ENCODE data around the gene STMND1. TPM values are rescaled to one million over a fixed set of nuclear protein-coding genes. Genes with fewer than 3 reads are reported as not detected.

STMND1 gene
- total RNA-seq, 3 donors from 2014 or later (not counting 1 experiment from before 2014, with no cell fraction given), result not detected

DNA sequence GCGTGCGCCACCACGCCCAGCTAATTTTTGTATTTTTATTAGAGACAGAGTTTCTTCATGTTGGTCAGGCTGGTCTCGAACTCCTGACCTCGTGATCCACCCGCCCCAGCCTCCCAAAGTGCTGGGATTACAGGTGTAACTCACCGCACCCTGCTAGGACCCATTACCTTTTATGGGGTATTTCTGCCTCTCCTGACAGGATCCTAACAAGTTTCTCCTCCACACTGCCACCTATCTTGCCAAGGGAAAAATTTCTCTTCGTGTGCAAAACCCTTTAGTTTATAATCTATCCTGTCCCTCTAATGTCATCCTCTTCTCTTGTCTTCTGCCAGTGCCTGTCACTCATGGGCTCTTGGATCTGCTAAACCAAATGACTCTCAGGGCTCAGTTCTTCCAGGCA lies 1.9 kb downstream of the STMND1 start:
- no peak for DNase-seq
- Mint-ChIP-seq H3K27me3 (ENCODE audit: low read depth in 2 of 2) (peaks cover 44 to 55% of the 10 kb centered on the region in 2 donors), H3K4me1 (peaks cover 0 to 7% of the 10 kb centered on the region in 2 donors), H3K9me3 (no peaks in the 10 kb centered on the region), H3K27ac (no peak overlapping the region), H3K36me3 (no peaks in the 10 kb centered on the region), H3K4me3 (no peak overlapping the region)
- H3K36me3 ChIP-seq (ENCODE audit: control insufficient read depth, insufficient read depth, low read length), result no peaks in the 10 kb centered on the region
- H3K4me1 ChIP-seq (ENCODE audit: control insufficient read depth, insufficient read depth, low read length), result peaks cover 2% of the 10 kb centered on the region
- intact Hi-C loops (cut with micrococcal nuclease), result no loop called here
- H3K27me3 ChIP-seq (ENCODE audit: control insufficient read depth, insufficient read depth, low read length), result peaks cover 4% of the 10 kb centered on the region
- no peaks in the 10 kb centered on the region for H3K9me3 ChIP-seq (ENCODE audit: control insufficient read depth, insufficient read depth, low read length)
- no peak overlapping the region for H3K27ac ChIP-seq (ENCODE audit: low read length)
- WGBS (ENCODE audit: insufficient coverage), result 84% methylated on average over 8 of the region's 8 CpGs
- H3K4me3 ChIP-seq (ENCODE audit: low read length), result no peak overlapping the region
- no peak for ATAC-seq
- TF ChIP-seq, protein P1, sequence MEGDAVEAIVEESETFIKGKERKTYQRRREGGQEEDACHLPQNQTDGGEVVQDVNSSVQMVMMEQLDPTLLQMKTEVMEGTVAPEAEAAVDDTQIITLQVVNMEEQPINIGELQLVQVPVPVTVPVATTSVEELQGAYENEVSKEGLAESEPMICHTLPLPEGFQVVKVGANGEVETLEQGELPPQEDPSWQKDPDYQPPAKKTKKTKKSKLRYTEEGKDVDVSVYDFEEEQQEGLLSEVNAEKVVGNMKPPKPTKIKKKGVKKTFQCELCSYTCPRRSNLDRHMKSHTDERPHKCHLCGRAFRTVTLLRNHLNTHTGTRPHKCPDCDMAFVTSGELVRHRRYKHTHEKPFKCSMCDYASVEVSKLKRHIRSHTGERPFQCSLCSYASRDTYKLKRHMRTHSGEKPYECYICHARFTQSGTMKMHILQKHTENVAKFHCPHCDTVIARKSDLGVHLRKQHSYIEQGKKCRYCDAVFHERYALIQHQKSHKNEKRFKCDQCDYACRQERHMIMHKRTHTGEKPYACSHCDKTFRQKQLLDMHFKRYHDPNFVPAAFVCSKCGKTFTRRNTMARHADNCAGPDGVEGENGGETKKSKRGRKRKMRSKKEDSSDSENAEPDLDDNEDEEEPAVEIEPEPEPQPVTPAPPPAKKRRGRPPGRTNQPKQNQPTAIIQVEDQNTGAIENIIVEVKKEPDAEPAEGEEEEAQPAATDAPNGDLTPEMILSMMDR (IDR thresholded peaks at IDR 0.05), result no peak

DNA sequence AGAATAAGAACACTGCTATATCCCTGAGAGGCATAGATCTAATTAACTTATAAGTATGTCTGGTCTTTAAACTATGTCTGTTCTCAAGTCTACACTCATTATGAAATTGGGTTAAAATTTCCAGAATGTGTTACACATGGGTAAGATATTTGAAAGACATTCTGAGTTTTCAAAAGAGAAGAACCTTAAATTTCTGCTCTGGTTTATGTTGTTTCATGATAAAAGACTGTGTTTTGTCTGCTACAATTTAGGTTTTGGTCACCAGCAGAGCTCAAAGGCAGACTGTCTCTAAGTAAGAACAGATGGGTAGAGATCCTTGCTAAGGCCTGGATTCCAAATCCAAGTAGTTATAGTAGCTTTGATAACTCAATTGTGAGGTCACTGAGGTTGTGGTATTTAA lies 6.0 kb downstream of the STMND1 start:
- H3K9me3 ChIP-seq (ENCODE audit: control insufficient read depth, insufficient read depth, low read length), result no peaks in the 10 kb centered on the region
- H3K4me1 ChIP-seq (ENCODE audit: control insufficient read depth, insufficient read depth, low read length), result no peaks in the 10 kb centered on the region
- DNase-seq (no peak), ATAC-seq (no peak)
- no peaks in the 10 kb centered on the region for H3K9me3 Mint-ChIP-seq
- no peaks in the 10 kb centered on the region for H3K36me3 ChIP-seq (ENCODE audit: control insufficient read depth, insufficient read depth, low read length)
- intact Hi-C loops (cut with micrococcal nuclease), result no loop called here
- H3K4me3 Mint-ChIP-seq, result no peak overlapping the region
- H3K27ac ChIP-seq (ENCODE audit: low read length), result no peak overlapping the region
- TF ChIP-seq, protein P1 (IDR thresholded peaks at IDR 0.05), result no peak
- no peaks in the 10 kb centered on the region for H3K4me1 Mint-ChIP-seq
- H3K27ac Mint-ChIP-seq, result no peak overlapping the region
- peaks cover 22 to 46% of the 10 kb centered on the region in 2 donors for H3K27me3 Mint-ChIP-seq (ENCODE audit: low read depth in 2 of 2)
- no peaks in the 10 kb centered on the region for H3K27me3 ChIP-seq (ENCODE audit: control insufficient read depth, insufficient read depth, low read length)
- H3K4me3 ChIP-seq (ENCODE audit: low read length), result no peak overlapping the region
- H3K36me3 Mint-ChIP-seq, result no peaks in the 10 kb centered on the region

DNA sequence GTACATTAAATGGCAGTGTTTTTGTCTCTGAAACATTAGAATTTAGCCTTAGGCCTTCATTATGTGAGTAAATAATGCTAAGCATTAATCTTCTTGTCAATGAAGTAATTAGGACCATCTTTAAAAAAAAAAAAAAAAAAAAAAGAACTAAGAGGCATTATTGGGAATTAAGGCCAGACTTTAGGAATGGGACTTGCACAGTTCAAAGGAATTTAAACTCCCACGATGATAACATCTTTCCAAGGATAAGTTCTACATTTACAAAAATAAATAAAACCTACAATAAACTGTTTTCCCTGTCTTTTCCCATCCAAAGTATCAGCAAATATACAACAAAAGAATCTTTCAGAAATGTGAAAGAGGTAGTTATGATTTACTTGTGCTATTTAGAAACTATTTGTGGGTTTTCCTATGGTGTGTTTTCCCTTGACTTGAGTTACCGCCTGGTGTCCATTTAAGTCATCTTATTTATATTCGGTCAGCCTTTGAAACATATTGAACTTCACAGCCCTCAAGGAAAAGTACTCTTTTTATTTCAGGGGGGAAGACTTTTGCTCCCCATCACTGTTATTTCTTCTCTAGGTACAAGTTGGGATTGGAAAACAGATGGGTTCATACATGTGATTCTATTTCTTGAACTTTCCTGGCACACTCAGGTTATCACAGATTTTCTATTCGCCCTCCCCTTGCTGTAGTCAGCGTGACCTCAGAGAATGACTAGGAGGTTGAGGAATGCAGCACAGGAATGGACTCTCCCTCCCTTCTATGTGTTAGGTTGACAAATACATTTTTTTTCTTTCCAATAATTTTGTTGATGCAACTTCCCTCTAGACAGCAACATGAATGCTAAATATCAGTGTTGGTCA lies 13.6 kb downstream of the STMND1 start:
- ATAC-seq (no peak), DNase-seq (no peak)
- no peak overlapping the region for H3K4me3 Mint-ChIP-seq
- no peaks in the 10 kb centered on the region for H3K4me1 Mint-ChIP-seq
- H3K36me3 ChIP-seq (ENCODE audit: control insufficient read depth, insufficient read depth, low read length), result no peaks in the 10 kb centered on the region
- H3K27ac Mint-ChIP-seq, result no peak overlapping the region
- intact Hi-C loops (cut with micrococcal nuclease), result no loop called here
- no peak overlapping the region for H3K4me3 ChIP-seq (ENCODE audit: low read length)
- no peaks in the 10 kb centered on the region for H3K27me3 ChIP-seq (ENCODE audit: control insufficient read depth, insufficient read depth, low read length)
- TF ChIP-seq, protein P1 (IDR thresholded peaks at IDR 0.05), result no peak
- no peaks in the 10 kb centered on the region for H3K36me3 Mint-ChIP-seq
- no peaks in the 10 kb centered on the region for H3K9me3 Mint-ChIP-seq
- H3K4me1 ChIP-seq (ENCODE audit: control insufficient read depth, insufficient read depth, low read length), result no peaks in the 10 kb centered on the region
- no peak overlapping the region for H3K27ac ChIP-seq (ENCODE audit: low read length)
- peaks cover 5 to 6% of the 10 kb centered on the region in 2 donors for H3K27me3 Mint-ChIP-seq (ENCODE audit: low read depth in 2 of 2)
- 87% methylated on average over 4 of the region's 5 CpGs for WGBS (ENCODE audit: insufficient coverage)
- H3K9me3 ChIP-seq (ENCODE audit: control insufficient read depth, insufficient read depth, low read length), result no peaks in the 10 kb centered on the region

DNA sequence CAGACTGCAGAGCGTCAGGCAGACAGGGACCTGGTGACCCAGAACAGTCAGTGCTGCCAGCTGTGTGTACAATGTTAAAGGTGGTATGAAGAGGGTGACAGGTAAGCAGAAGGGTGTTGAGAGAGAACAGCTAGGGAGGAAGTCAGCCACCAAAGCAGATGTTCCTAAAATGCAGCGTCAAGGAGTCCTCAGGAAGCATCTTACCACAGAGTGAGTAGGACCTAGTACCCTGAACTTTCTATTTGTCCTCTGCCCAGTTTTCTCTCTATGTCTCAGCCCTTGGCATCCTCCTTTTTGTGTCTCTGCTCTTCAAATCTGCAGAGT lies 14.2 kb downstream of the STMND1 start:
- Mint-ChIP-seq H3K9me3 (no peaks in the 10 kb centered on the region), H3K27me3 (ENCODE audit: low read depth in 2 of 2) (peaks cover 5 to 6% of the 10 kb centered on the region in 2 donors), H3K27ac (no peak overlapping the region), H3K36me3 (no peaks in the 10 kb centered on the region), H3K4me1 (no peaks in the 10 kb centered on the region), H3K4me3 (no peak overlapping the region)
- DNase-seq, result no peak
- ATAC-seq, result no peak
- WGBS (ENCODE audit: insufficient coverage), result 56% methylated on average over 2 of the region's 2 CpGs
- H3K4me1 ChIP-seq (ENCODE audit: control insufficient read depth, insufficient read depth, low read length), result no peaks in the 10 kb centered on the region
- H3K4me3 ChIP-seq (ENCODE audit: low read length), result no peak overlapping the region
- H3K36me3 ChIP-seq (ENCODE audit: control insufficient read depth, insufficient read depth, low read length), result no peaks in the 10 kb centered on the region
- no peak overlapping the region for H3K27ac ChIP-seq (ENCODE audit: low read length)
- no peaks in the 10 kb centered on the region for H3K9me3 ChIP-seq (ENCODE audit: control insufficient read depth, insufficient read depth, low read length)
- H3K27me3 ChIP-seq (ENCODE audit: control insufficient read depth, insufficient read depth, low read length), result no peaks in the 10 kb centered on the region
- TF ChIP-seq, protein P1 (IDR thresholded peaks at IDR 0.05), result no peak
- intact Hi-C loops (cut with micrococcal nuclease), result no loop called here
